SU-DHL-6 (cell line): ENCODE measurements around the gene SLC38A10.

Experiments
- H2AFZ ChIP-seq: fragments of 200-600 bp; sonication (generic); 2 replicates; pipeline ENCODE4 v1.6.1; 2014; ENCODE audit warnings: low read depth, mild to moderate bottlenecking, moderate library complexity, mixed read lengths, antibody characterized with exemption, low read length; ENCODE audit not compliant: severe bottlenecking
- H3F3A ChIP-seq: fragments of 200-600 bp; shearing (Covaris generic); 2 replicates; pipeline ENCODE4 v1.6.0; 2016; ENCODE audit warnings: antibody characterized with exemption, mild to moderate bottlenecking; ENCODE audit not compliant: insufficient read depth
- H3K27ac ChIP-seq: fragments of 200-600 bp; sonication (generic); 2 replicates; pipeline ENCODE4 v1.5.1; 2016; ENCODE audit warnings: low read depth, mild to moderate bottlenecking, low read length, moderate library complexity, mixed read lengths
- H3K27me3 ChIP-seq: fragments of 200-600 bp; sonication (generic), shearing (Covaris generic); 2 replicates; pipeline ENCODE4 v1.6.0; 2014; ENCODE audit warnings: mild to moderate bottlenecking, low read length
- H3K36me3 ChIP-seq: fragments of 200-600 bp; sonication (generic); 2 replicates; pipeline ENCODE4 v1.6.1; 2014; ENCODE audit warnings: mild to moderate bottlenecking, low read length, mixed read lengths
- H3K4me2 ChIP-seq: fragments of 300-600, 200-600 bp; shearing (Covaris generic), sonication (generic); 2 replicates; pipeline ENCODE4 v1.6.0; 2014; ENCODE audit warnings: low read length, low read depth, mild to moderate bottlenecking; ENCODE audit not compliant: poor library complexity, severe bottlenecking
- H3K4me3 ChIP-seq: fragments of 200-600 bp; sonication (generic); 2 replicates; pipeline ENCODE4 v1.5.1; 2014; ENCODE audit warnings: antibody characterized with exemption, low read length, mild to moderate bottlenecking, mixed read lengths; ENCODE audit not compliant: insufficient read depth, poor library complexity, severe bottlenecking
- H3K79me2 ChIP-seq: fragments of 200-600 bp; sonication (generic); 2 replicates; pipeline ENCODE4 v1.6.1; 2014; ENCODE audit warnings: mild to moderate bottlenecking, low read length, moderate library complexity; ENCODE audit not compliant: insufficient read depth
- H3K9ac ChIP-seq: fragments of 200-600 bp; sonication (generic); 2 replicates; pipeline ENCODE4 v1.7.0; 2014; ENCODE audit warnings: mild to moderate bottlenecking, low read length
- H3K9me2 ChIP-seq: fragments of 200-600 bp; sonication (generic); replicated peaks from 2 replicates; pipeline ENCODE4 v1.6.1; 2014; ENCODE audit warnings: low read length; ENCODE audit not compliant: insufficient read depth
- H3K9me3 ChIP-seq: fragments of 200-600 bp; sonication (generic); 2 replicates; pipeline ENCODE4 v1.6.1; 2014; ENCODE audit warnings: low read length, mixed read lengths; ENCODE audit not compliant: insufficient read depth
- H4K20me1 ChIP-seq: fragments of 200-600 bp; sonication (generic); 2 replicates; pipeline ENCODE4 v1.6.1; 2014; ENCODE audit warnings: low read depth, mild to moderate bottlenecking, antibody characterized with exemption, low read length, moderate library complexity, mixed read lengths
- CTCF ChIP-seq: fragments of 200-600 bp; sonication (generic); IDR thresholded peaks from one replicate; pipeline ENCODE4 v1.5.1; 2017; ENCODE audit warnings: antibody characterized with exemption, mild to moderate bottlenecking, low read length, moderate library complexity; ENCODE audit not compliant: insufficient read depth, poor library complexity, severe bottlenecking
- EZH2phosphoT487 ChIP-seq: fragments of 200-600 bp; sonication (generic), shearing (Covaris generic); conservative IDR thresholded peaks from 2 replicates; pipeline ENCODE4 v1.6.1; 2018; ENCODE audit warnings: mild to moderate bottlenecking, antibody characterized with exemption, low read length, moderate library complexity, mixed read lengths

The SLC38A10 gene

GRCh38 chr17:81250286-81251093, 44.6 kb downstream of the SLC38A10 start:
- Histone ChIP-seq H3K9ac (no peak overlapping the region), H3K27ac (no peak overlapping the region), H3K4me2 (no peak overlapping the region)

DNA sequence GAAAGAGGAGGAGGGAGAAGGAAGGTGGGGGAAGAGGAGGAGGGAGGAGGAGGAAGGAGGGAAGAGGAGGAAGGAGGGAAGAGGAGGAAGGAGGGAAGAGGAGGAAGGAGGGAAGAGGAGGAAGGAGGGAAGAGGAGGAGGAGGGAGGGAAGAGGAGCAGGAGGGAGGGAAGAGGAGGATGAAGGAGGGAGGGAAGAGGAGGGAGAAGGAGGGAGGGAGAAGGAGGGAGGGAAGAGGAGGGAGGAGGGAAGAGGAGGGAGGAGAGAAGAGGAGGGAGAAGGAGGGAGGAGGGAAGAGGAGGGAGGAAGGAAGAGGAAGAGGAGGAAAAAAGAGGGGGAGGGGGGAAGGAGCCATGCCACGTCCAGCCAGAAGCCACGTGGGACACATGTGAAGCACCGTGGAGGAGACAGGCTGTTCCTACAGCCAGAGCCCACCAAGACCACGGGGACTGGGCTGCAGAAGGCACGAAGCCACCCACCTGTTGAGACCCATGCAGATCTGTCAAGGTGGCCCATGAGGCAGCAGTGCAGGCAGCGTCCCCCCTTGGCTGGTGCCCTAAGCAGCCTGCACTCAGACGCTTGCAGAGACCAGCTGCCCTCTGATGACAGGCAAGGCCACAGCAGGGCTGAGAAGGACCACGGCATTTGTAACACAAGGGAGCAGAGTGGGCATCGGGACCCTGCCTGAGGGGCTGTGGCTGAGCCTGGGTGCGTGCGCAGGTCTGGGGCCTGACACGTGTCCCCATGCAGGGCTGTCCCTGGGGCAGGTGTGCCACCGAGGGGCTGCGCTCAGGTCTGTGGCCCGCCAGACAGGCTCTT, 45.7 kb downstream of the SLC38A10 start:
- Histone ChIP-seq H3K4me2 (no peak overlapping the region), H3K27me3 (no peaks in the 10 kb centered on the region), H3K4me3 (no peak overlapping the region), H3K27ac (no peak overlapping the region), H3K9ac (no peak overlapping the region), H2AFZ (no peak overlapping the region), H3K9me3 (no peaks in the 10 kb centered on the region), H4K20me1 (no peaks in the 10 kb centered on the region), H3K36me3 (no peaks in the 10 kb centered on the region), H3K79me2 (no peaks in the 10 kb centered on the region), H3F3A (no peaks in the 10 kb centered on the region), H3K9me2 (no peaks in the 10 kb centered on the region)
- no peak for TF ChIP-seq CTCF
- no peak for TF ChIP-seq EZH2phosphoT487

More at GRCh38 chr17:81250286-81251093, 44.6 kb downstream of the SLC38A10 start:
- Histone ChIP-seq H3K36me3 (no peaks in the 10 kb centered on the region), H3F3A (no peaks in the 10 kb centered on the region), H3K9me3 (no peaks in the 10 kb centered on the region), H3K79me2 (no peaks in the 10 kb centered on the region), H2AFZ (no peak overlapping the region), H4K20me1 (no peaks in the 10 kb centered on the region), H3K27me3 (no peaks in the 10 kb centered on the region), H3K9me2 (no peaks in the 10 kb centered on the region), H3K4me3 (no peak overlapping the region)
- TF ChIP-seq CTCF (no peak), EZH2phosphoT487 (no peak)

DNA sequence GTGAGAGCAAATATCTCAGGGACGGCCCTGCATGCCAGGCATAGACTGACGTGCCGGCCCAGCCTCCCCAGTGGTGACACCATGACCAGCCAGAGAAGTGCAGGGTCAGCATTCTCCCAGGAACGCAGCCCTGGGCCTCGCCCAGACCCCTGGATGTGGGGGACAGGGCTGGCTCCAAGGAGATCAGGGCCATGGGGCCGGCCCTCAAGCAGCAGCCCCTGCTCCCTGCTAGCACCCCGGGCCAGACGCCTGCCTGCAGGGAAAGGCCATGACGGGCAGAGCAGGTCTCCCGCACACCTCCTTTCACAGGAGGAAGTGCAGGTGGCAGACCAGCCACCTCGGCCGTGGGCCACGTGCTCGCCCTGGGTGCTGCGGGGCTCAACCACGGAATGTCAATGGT, 46.5 kb downstream of the SLC38A10 start:
- Histone ChIP-seq H3K36me3 (no peaks in the 10 kb centered on the region), H3K9me2 (no peaks in the 10 kb centered on the region), H3K27ac (no peak overlapping the region)

More for the DNA sequence above, 46.5 kb downstream of the SLC38A10 start:
- H2AFZ ChIP-seq = no peak overlapping the region
- no peak overlapping the region for H3K4me3 ChIP-seq
- H4K20me1 ChIP-seq = no peaks in the 10 kb centered on the region
- H3F3A ChIP-seq = no peaks in the 10 kb centered on the region
- H3K79me2 ChIP-seq = no peaks in the 10 kb centered on the region
- H3K27me3 ChIP-seq = no peaks in the 10 kb centered on the region
- TF ChIP-seq CTCF (no peak), EZH2phosphoT487 (no peak)
- no peak overlapping the region for H3K9ac ChIP-seq
- no peak overlapping the region for H3K4me2 ChIP-seq
- H3K9me3 ChIP-seq = no peaks in the 10 kb centered on the region
